ENCODE measurements around the gene RIMS3. TPM values are rescaled to one million over a fixed set of nuclear protein-coding genes. Genes with fewer than 3 reads are reported as not detected.

RIMS3 gene
- total RNA-seq, 1 experiment from 2014 or later, result 13.7 TPM

GRCh38 chr1:40621821-40622450, 43.5 kb downstream of the RIMS3 start:
- Histone ChIP-seq H3K23me2 (ENCODE audit: insufficient read length, low read depth, low read length, poor library complexity, severe bottlenecking) (no peaks in the 10 kb centered on the region), H2BK15ac (ENCODE audit: low read depth, low read length) (no peak overlapping the region)
- no peak overlapping the region for H3K27ac Mint-ChIP-seq

More at GRCh38 chr1:40621821-40622450, 43.5 kb downstream of the RIMS3 start:
- WGBS (ENCODE audit: extremely low coverage, insufficient read length, low lambda C conversion rate), result no CpG with 5 or more reads among the region's 6 CpGs
- Histone ChIP-seq H3K4me2 (ENCODE audit: insufficient read depth, insufficient read length, low read length) (no peak overlapping the region), H3K56ac (ENCODE audit: insufficient read length, low read depth, low read length) (no peak overlapping the region), H3K9me3 (ENCODE audit: control insufficient read depth, low read depth, low read length) (no peaks in the 10 kb centered on the region), H3T11ph (ENCODE audit: low read length) (no peak overlapping the region), H3K9ac (ENCODE audit: extremely low read depth, insufficient read length, low read length) (no peak overlapping the region), H2BK120ac (ENCODE audit: low read depth, low read length, poor library complexity, severe bottlenecking) (no peak overlapping the region), H3K79me2 (ENCODE audit: insufficient read depth, low read length) (no peaks in the 10 kb centered on the region), H3K27ac (ENCODE audit: insufficient read length, low read depth, low read length) (no peak overlapping the region), H2BK12ac (ENCODE audit: insufficient read length, low read depth, low read length) (no peak overlapping the region), H3K4me1 (ENCODE audit: insufficient read depth, low read length) (no peaks in the 10 kb centered on the region), H3K4ac (ENCODE audit: low read depth, low read length) (no peak overlapping the region), H3K27me3 (ENCODE audit: insufficient read depth, low read length) (no peaks in the 10 kb centered on the region), H4K91ac (ENCODE audit: insufficient read length, low read depth, low read length) (no peak overlapping the region), H4K8ac (replicated peaks; ENCODE audit: insufficient read length, low read depth, low read length) (no peak overlapping the region), H2BK5ac (ENCODE audit: insufficient read length, low read length) (no peak overlapping the region), H2BK20ac (ENCODE audit: low read depth, low read length, poor library complexity, severe bottlenecking) (no peak overlapping the region), H3K23ac (ENCODE audit: insufficient read length, low read depth, low read length) (no peak overlapping the region), H2AK5ac (ENCODE audit: insufficient read length, low read length) (no peak overlapping the region), H3K18ac (ENCODE audit: insufficient read length, low read depth, low read length) (no peak overlapping the region), H3K79me1 (ENCODE audit: insufficient read depth, low read depth, low read length, poor library complexity, severe bottlenecking) (no peaks in the 10 kb centered on the region), H4K20me1 (ENCODE audit: control insufficient read depth, insufficient read depth, insufficient read length) (peaks cover 2% of the 10 kb centered on the region), H3K14ac (ENCODE audit: insufficient read depth, low read length) (no peak overlapping the region), H4K5ac (ENCODE audit: insufficient read length, low read depth, low read length) (no peak overlapping the region), H2AFZ (ENCODE audit: low read length) (no peak overlapping the region)
- Mint-ChIP-seq H3K36me3 (ENCODE audit: insufficient read depth in 1 of 3, low read depth in 3 of 3) (peaks cover 0 to 2% (median 0%) of the 10 kb centered on the region in 3 experiments; a peak in 1 of 7 replicates), H3K4me1 (no peaks in the 10 kb centered on the region), H3K4me3 (no peak overlapping the region), H3K27me3 (ENCODE audit: low read depth) (no peaks in the 10 kb centered on the region; the same call in none of the 2 replicates), H3K9me3 (peaks cover 0 to 3% of the 10 kb centered on the region in 2 experiments; a peak in 1 of 5 replicates)
- no peak for TF ChIP-seq CTCF (conservative IDR thresholded peaks at IDR 0.05)
- DNase-seq, result peak; percentile 4
